GM19193 (cell line): ENCODE measurements around the gene NR0B1.

Source experiments
- POLR2A ChIP-seq: IDR thresholded peaks from 4 replicates; pipeline ENCODE4 v1.6.1; 2011; ENCODE audit not compliant: insufficient read depth, insufficient read length; ENCODE audit errors: extremely low read depth

The NR0B1 gene

DNA sequence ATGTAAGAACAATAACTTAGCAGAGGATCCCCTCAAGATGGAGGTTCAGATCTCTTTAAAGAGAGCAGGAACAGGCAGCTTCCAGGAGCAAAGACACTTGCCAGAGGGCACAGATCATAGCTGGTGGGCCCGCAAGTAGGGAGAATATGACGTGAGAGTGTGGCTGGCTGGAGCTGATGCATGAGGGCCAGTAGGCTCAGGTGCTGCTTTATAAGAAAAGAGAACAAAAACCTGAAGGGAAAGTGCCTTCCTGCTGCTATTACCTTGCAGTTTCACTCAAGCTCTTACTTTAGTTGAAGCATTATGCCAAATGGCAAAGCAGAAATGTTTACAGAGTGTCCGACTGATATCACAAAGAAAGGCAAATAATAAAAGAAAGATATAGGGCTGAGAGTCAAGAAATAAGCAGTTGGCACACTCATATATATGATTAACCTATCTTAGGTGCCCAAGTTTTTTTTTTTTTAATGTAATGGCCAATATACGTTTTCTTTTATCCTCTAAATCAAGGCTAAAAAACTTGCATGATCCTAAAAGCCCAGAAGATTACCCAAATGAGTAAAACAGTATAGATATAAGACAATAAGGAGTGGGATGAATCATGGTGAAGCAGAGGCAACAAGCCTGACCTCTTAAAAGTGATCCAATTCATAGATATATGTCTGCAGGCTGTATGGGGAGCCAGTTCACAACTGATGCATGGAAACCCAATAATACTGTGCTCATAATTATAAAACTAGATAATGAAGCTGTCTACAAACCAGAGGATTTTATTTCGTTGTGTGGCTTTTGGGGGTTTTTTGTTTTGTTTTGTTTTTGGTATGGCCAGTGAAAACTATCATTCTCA is 12.6 kb downstream of the NR0B1 start:
- no peak for TF ChIP-seq POLR2A

DNA sequence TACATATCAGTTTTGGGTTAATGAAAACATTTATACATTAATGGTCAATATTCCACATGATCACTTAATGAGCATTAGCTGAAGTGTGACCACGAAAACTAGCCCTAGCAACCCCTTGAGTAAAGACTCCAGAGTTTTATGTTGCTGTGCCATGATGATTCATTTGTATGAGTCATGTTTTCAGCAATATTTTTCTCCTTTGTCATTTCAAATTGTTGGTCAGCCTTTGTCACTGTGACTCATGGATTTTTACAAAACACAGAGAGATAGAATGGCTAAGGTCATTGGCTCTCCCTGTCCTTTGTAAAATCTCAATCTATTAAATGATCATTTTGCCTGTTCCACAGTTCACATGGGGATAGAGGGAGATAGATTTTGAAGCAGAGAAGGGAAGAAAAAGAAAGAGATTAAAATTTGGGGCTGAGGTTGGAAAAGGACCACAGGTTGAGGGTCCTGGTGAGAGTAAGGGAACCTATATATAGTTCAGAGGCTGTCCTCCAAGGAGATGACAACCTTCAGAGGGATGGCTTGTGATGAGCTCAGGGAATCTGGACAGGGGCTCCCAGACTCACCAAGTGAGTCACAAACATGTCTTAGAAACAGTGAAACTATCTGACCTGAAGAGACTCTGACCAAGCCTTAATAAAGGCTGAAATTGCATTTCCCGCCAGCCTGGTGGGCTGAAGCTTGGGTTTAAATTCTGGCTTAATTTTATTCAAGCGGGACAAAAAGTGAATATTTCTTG is 25.6 kb downstream of the NR0B1 start:
- TF ChIP-seq POLR2A, result no peak

DNA sequence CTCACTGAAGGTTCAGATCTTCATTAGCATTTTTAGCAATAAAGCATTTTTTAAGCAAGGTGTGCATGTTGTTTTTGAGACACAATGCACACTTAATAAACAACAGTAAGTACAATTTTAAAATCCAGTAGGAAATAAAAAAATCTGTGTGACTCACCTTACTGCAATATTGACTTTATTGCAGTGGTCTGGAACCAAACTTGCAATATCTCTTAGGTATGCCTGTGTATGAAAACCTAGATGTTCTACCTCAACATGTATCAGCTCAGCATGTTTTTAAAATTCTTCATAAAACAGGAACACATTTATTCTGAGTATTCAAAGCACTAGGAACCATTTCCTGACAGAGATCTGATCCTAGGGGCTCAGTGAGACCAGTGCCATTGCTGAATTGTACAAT is 26.7 kb downstream of the NR0B1 start:
- no peak for TF ChIP-seq POLR2A

DNA sequence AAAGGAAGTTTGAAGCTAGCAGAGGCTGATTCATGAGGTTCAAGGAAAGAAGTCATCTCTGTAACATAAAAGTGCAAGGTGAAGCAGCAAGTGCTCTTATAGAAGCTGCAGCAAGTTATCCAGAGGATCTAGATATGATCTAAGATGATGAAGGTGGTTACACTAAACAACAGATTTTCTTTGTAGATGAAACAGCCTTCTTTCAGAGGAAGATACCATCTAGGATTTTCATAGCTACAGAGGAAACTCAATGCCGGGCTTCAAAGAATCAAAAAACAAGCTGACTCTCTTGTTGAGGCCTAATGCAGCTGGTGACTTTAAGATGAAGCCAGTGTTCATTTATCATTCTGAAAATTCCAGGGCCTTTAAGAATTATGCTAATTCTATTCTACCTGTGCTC is 28.8 kb downstream of the NR0B1 start:
- no peak for TF ChIP-seq POLR2A

DNA sequence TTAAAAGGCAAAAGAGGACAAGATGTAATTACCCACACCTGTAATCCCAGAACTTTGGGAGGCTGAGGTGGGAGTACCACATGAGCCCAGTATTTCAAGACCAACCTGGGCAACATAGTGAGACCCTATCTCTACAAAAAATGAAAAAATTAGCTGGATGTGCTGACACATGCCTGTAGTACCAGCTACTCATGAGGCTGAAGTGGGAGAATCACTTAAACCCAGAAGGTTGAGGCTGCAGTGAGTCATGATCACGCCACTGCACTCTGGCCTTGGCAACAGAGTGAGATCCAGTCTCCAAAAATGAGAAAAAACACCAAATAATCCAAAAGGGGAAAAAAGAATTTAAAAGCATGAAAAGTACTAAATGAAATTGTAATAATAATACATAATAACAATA is 30.8 kb downstream of the NR0B1 start:
- no peak for TF ChIP-seq POLR2A

DNA sequence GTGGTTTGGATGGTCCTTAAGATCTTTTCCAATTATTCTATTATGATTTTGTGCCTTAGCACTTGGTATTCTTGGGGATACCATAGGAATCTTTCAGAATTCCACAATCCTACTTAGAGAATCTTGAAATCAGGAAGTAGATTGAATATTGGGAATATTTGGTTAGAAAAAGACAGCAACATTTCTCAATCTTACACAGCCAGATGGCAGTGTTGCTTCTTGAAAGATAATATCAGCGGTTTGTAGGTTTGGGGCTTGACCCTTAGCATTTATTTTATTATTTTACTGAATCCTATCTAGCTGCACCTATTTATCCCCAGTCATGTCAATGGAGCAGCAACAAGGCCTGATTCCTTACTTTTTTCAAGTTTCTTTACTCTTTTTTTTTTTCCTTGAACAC is 33.7 kb downstream of the NR0B1 start:
- no peak for TF ChIP-seq POLR2A

DNA sequence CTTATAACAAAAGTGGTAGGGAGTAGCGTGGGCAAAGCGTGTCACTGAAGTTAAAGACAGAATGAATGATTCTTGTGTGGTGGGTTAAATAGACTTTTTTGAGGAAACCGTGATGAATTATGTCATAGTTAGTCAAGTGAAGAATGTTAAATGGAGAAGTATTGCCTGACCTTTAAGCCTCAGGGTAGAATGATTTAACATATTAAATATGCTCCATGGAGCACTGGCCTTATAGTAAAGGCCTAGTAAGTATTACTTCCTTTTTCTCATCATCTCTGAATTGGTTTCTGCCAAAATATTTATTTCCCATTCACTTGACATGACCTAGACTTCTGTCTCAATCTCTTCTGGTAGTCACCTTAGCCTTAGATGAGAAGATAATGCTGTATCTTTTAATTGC is 38.6 kb downstream of the NR0B1 start:
- no peak for TF ChIP-seq POLR2A

DNA sequence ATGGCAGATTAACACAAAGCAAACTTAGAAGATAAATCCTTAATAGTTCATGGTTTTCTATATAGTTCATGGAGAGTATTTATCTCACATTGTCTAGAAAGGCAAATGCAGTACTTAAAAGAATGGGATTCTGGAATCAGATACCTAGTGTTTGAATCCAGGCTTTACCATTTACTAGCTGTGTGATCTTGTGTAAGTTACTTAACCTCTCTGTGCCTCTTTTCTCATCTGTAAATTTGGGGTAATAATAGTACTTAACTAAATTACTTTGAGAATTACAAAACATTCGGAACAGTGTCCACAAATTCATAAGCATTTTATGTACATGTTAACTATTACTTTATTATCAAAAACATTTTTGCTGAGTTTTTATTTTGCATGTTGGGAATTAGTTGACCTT is 46.4 kb downstream of the NR0B1 start:
- no peak for TF ChIP-seq POLR2A

DNA sequence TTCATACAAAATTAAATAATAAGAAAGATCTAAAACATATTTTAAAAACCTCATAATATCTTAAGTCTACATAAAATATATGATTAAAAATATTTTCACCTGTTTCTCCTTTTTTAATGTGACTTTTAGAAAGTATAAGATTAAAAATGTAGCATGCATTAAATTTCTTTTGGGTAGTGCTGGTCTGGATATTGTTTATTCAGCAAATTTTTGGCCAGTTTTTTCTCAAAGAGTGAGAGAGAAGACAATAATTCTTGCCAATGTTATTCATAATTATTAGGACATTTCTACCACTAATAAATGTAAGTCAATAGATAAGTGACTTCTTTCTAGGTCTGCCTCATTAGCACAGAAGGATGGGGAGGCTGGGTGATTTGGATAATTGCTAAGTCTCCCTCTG is 48.2 kb downstream of the NR0B1 start:
- no peak for TF ChIP-seq POLR2A

DNA sequence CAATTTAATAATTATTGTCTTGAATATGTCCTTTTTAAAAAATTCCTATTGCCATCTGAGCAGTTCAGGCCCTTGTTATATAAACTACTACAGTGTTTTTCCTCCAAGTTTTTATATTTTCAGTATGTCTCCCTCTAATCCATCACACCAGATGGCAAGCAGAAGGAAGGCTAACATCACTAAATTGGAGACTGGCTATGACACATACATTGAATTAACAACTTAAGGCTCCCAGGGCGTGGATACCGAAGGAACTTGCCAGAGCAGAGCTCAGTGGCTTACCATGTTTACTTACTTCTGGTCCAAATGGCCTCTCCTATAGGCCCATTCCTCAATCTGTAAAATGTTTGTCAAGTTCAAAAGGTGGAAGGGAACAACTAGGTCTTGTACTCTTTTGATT is 49.3 kb downstream of the NR0B1 start:
- no peak for TF ChIP-seq POLR2A
